H1 (cell line): ENCODE data around the gene CNKSR2. TPM values are rescaled to one million over a fixed set of nuclear protein-coding genes. Genes with fewer than 3 reads are reported as not detected.
"Not testable (repeated sequence)": the region's sequence is repeated elsewhere in the genome, so short reads cannot be mapped to it uniquely, and the experiment has no call there.

Experiments
- CTCF ChIA-PET: fragments of 300-600 bp; sonication (Branson Sonifier 250); formaldehyde crosslinking; loops from one replicate; lab custom pipeline; 2021; ENCODE audit not compliant: partially characterized antibody; lab: Charles Lee
- POLR2A ChIA-PET: fragments of 300-600 bp; sonication (Branson Sonifier 250); formaldehyde crosslinking; loops from one replicate; lab custom pipeline; 2021; ENCODE audit warnings: inconsistent platforms; ENCODE audit not compliant: partially characterized antibody; lab: Charles Lee
- DNase-seq, 2 experiments: peaks; one replicate each; pipeline versions ENCODE4 v3.0.0 to v3.0.0-alpha.2; 2010 to 2022; ENCODE audit warnings: low spot score in 2 of 2, low read depth in 1 of 2, mixed read lengths in 1 of 2
- FAIRE-seq: peaks from 2 replicates; lab custom pipeline; 2011; peaks lifted over from hg19 to GRCh38; lab: Jason Lieb, UNC
- H2AFZ ChIP-seq: 2 replicates; pipeline ENCODE4 v1.8.1; 2012; ENCODE audit warnings: low read length, inconsistent platforms
- H2AK5ac ChIP-seq: 2 replicates; pipeline ENCODE4 v1.6.1; 2013; ENCODE audit warnings: low read depth, low read length
- H2BK120ac ChIP-seq: replicated peaks from 2 replicates; pipeline ENCODE3; 2013; ENCODE audit warnings: low read depth, low read length, inconsistent platforms
- H2BK12ac ChIP-seq: 2 replicates; pipeline ENCODE4 v1.6.1; 2013; ENCODE audit warnings: low read depth, low read length
- H2BK15ac ChIP-seq: 2 replicates; pipeline ENCODE4 v1.6.1; 2013; ENCODE audit warnings: low read length
- H2BK20ac ChIP-seq: 2 replicates; pipeline ENCODE4 v1.6.1; 2013; ENCODE audit warnings: low read length
- H2BK5ac ChIP-seq: 2 replicates; pipeline ENCODE4 v1.6.1; 2013; ENCODE audit warnings: low read depth, low read length
- H3K14ac ChIP-seq: 2 replicates; pipeline ENCODE4 v1.6.1; 2013; ENCODE audit warnings: inconsistent platforms; ENCODE audit not compliant: insufficient read length
- H3K18ac ChIP-seq: 2 replicates; pipeline ENCODE4 v1.6.1; 2013; ENCODE audit warnings: low read length; ENCODE audit errors: extremely low read depth
- H3K23ac ChIP-seq: 2 replicates; pipeline ENCODE4 v1.6.1; 2013; ENCODE audit warnings: inconsistent platforms; ENCODE audit not compliant: insufficient read length
- H3K23me2 ChIP-seq: 2 replicates; pipeline ENCODE4 v1.6.1; 2013; ENCODE audit warnings: low read depth, low read length
- H3K27ac ChIP-seq: 2 replicates; pipeline ENCODE4 v1.6.1; 2011; ENCODE audit warnings: low read depth, low read length, inconsistent platforms
- H3K27me3 ChIP-seq, 4 experiments: replicated peaks in 1 of 4; 1 replicate in 1 of 4; 2 replicates in 3 of 4; pipeline versions ENCODE4 v1.6.1 to v1.8.1; 2011 to 2013; ENCODE audit warnings: low read length in 3 of 4, mild to moderate bottlenecking in 3 of 4, inconsistent platforms in 2 of 4, mixed read lengths in 2 of 4, moderate library complexity in 1 of 4; ENCODE audit not compliant: control insufficient read depth in 3 of 4, insufficient read depth in 3 of 4; ENCODE audit errors: extremely low read depth in 1 of 4
- H3K36me3 ChIP-seq, 4 experiments: 2 replicates each; pipeline versions ENCODE4 v1.6.1 to v1.8.1; 2011 to 2013; ENCODE audit warnings: mild to moderate bottlenecking in 4 of 4, low read length in 3 of 4, moderate library complexity in 2 of 4, control low read depth in 1 of 4, inconsistent platforms in 1 of 4; ENCODE audit not compliant: insufficient read depth in 4 of 4, control insufficient read depth in 2 of 4
- H3K4ac ChIP-seq: replicated peaks from 2 replicates; pipeline ENCODE3; 2013; ENCODE audit warnings: low read length, low read depth, mixed read lengths, inconsistent platforms; ENCODE audit not compliant: insufficient read length
- H3K4me1 ChIP-seq, 4 experiments: replicated peaks in 1 of 4; 1 replicate in 1 of 4; 2 replicates in 3 of 4; pipeline versions ENCODE4 v1.6.1 to v1.8.1; 2011 to 2013; ENCODE audit warnings: low read length in 3 of 4, inconsistent platforms in 2 of 4, mixed read lengths in 1 of 4; ENCODE audit not compliant: insufficient read depth in 4 of 4, control insufficient read depth in 3 of 4
- H3K4me2 ChIP-seq, 2 experiments: 2 replicates each; pipeline versions ENCODE4 v1.6.1 to v1.8.1; 2011 to 2013; ENCODE audit warnings: low read depth in 2 of 2, low read length in 2 of 2, control low read depth in 1 of 2, inconsistent platforms in 1 of 2, mild to moderate bottlenecking in 1 of 2; ENCODE audit not compliant: insufficient read depth in 1 of 2
- H3K4me3 ChIP-seq, 4 experiments: fragments of 200-600, 300-600 bp in 1 of 4; sonication (generic), shearing (Covaris generic), sonication (Bioruptor Twin) in 1 of 4; 2 replicates each; pipeline versions ENCODE4 v1.5.1 to v1.8.1; 2011 to 2016; ENCODE audit warnings: low read length in 4 of 4, low read depth in 3 of 4, control low read depth in 2 of 4, inconsistent platforms in 2 of 4, mild to moderate bottlenecking in 2 of 4, mixed read lengths in 1 of 4, moderate library complexity in 1 of 4; ENCODE audit not compliant: insufficient read depth in 2 of 4; ENCODE audit errors: extremely low read depth in 1 of 4
- H3K56ac ChIP-seq: replicated peaks from 2 replicates; pipeline ENCODE3; 2013; ENCODE audit warnings: low read depth, mild to moderate bottlenecking, mixed read lengths, low read length, inconsistent platforms; ENCODE audit not compliant: insufficient read length
- H3K79me1 ChIP-seq: 2 replicates; pipeline ENCODE4 v1.6.1; 2013; ENCODE audit warnings: low read depth, low read length, control low read depth
- H3K79me2 ChIP-seq, 2 experiments: 2 replicates each; pipeline versions ENCODE4 v1.6.1 to v1.8.1; 2012 to 2013; ENCODE audit warnings: low read length in 2 of 2, mild to moderate bottlenecking in 2 of 2, inconsistent platforms in 1 of 2; ENCODE audit not compliant: insufficient read depth in 2 of 2, control insufficient read depth in 1 of 2
- H3K9ac ChIP-seq, 4 experiments: replicated peaks in 1 of 4; 1 replicate in 1 of 4; 2 replicates in 3 of 4; pipeline versions ENCODE4 v1.6.1 to v1.8.1; 2011 to 2013; ENCODE audit warnings: low read depth in 3 of 4, low read length in 3 of 4, control low read depth in 2 of 4, mild to moderate bottlenecking in 2 of 4, moderate library complexity in 2 of 4, inconsistent platforms in 1 of 4; ENCODE audit errors: extremely low read depth in 1 of 4
- H3K9me3 ChIP-seq, 2 experiments: 2 replicates each; pipeline versions ENCODE4 v1.6.1 to v1.8.1; 2012 to 2013; ENCODE audit warnings: mild to moderate bottlenecking in 2 of 2, moderate library complexity in 2 of 2, control low read depth in 1 of 2, inconsistent platforms in 1 of 2, low read depth in 1 of 2, low read length in 1 of 2, mixed read lengths in 1 of 2; ENCODE audit not compliant: insufficient read depth in 2 of 2
- H4K20me1 ChIP-seq, 2 experiments: replicated peaks in 1 of 2; 2 replicates each; pipeline versions ENCODE3 to v1.8.1; 2011 to 2013; ENCODE audit warnings: inconsistent platforms in 2 of 2, low read length in 2 of 2, mild to moderate bottlenecking in 1 of 2; ENCODE audit not compliant: insufficient read depth in 2 of 2, control insufficient read depth in 1 of 2
- H4K5ac ChIP-seq: 2 replicates; pipeline ENCODE4 v1.6.1; 2013; ENCODE audit warnings: low read length, low read depth, mixed read lengths, inconsistent platforms; ENCODE audit not compliant: insufficient read length
- H4K8ac ChIP-seq: 2 replicates; pipeline ENCODE4 v1.8.0; 2013; ENCODE audit warnings: mild to moderate bottlenecking, moderate library complexity, low read length, inconsistent platforms; ENCODE audit not compliant: insufficient read depth; ENCODE audit errors: extremely low read depth
- H4K91ac ChIP-seq: replicated peaks from 2 replicates; pipeline ENCODE3; 2013; ENCODE audit warnings: low read length, mixed read lengths, inconsistent platforms; ENCODE audit not compliant: insufficient read length
- NRF1 ChIP-seq: IDR thresholded peaks from 2 replicates; pipeline ENCODE4 v1.6.1; 2011; ENCODE audit warnings: mild to moderate bottlenecking, low read depth, low read length, improper control_type of control experiment
- WGBS, 2 experiments: shearing (Covaris generic) in 1 of 2; methylation state at CpG; one replicate each; pipeline versions ENCODE4 v1.1.6 to v1.1.7; 2013 to 2015; ENCODE audit warnings: low lambda C conversion rate in 2 of 2, mixed read lengths in 2 of 2, inconsistent platforms in 1 of 2, low coverage in 1 of 2, missing lambda C conversion rate in 1 of 2; ENCODE audit not compliant: insufficient replicate concordance in 2 of 2, insufficient coverage in 1 of 2, insufficient read length in 1 of 2; ENCODE audit errors: extremely low coverage in 1 of 2, missing lambda C conversion rate in 1 of 2; 5-methylcytosine and 5-hydroxymethylcytosine counted together
- polyA plus RNA-seq, 7 experiments: library from polyadenylated mRNA; depleted of rRNA in 3 of 7; stranded (reverse) in 5 of 7; unstranded in 2 of 7; fragments of >200 nt in 5 of 7; fragments of 200-250 nt in 2 of 7; gene quantifications; 1 replicate in 5 of 7; 2 replicates in 1 of 7; 4 replicates in 1 of 7; pipeline versions ENCODE4 v1.2.1 to v1.2.3, GENCODE V29; 2011 to 2013; ENCODE audit warnings: missing spikeins in 2 of 7, mixed read lengths in 2 of 7
- total RNA-seq: library from RNA; stranded (reverse); fragmentation: NEBNext Ultra II Directional; extraction: Animal tissue kit (Norgen Biotek cat#: 25700); gene quantifications from 2 replicates; pipeline ENCODE4 v1.2.1, GENCODE V29; 2021

Gene CNKSR2
- total and polyA plus RNA-seq, 2 of the 8 experiments (the other 6 are each of a cell fraction or from before 2014, with no cell fraction given) = 5.5 to 16.3 TPM

GRCh38 chrX:21529771-21530170 is 155.6 kb downstream of the CNKSR2 start (continued):
- TF ChIP-seq NRF1 = no peak
- TF ChIP-seq, all 59 proteins: peak for 0

- H3K9me3 ChIP-seq, H3K4me3 ChIP-seq, H4K20me1 ChIP-seq, H3K23me2 ChIP-seq, H3K79me2 ChIP-seq, H3K4me1 ChIP-seq, H2AFZ ChIP-seq, H4K91ac ChIP-seq, H3K4ac ChIP-seq, H3K56ac ChIP-seq, H3K36me3 ChIP-seq, H2AK5ac ChIP-seq, H2BK120ac ChIP-seq, H3K18ac ChIP-seq, H3K4me2 ChIP-seq, DNase-seq, H3K14ac ChIP-seq, POLR2A ChIA-PET, FAIRE-seq, CTCF ChIA-PET, H2BK5ac ChIP-seq, H2BK12ac ChIP-seq, H4K8ac ChIP-seq, H3K27me3 ChIP-seq, H3K27ac ChIP-seq, H4K5ac ChIP-seq, H3K9ac ChIP-seq, H2BK20ac ChIP-seq, H3K23ac ChIP-seq, H2BK15ac ChIP-seq, H3K79me1 ChIP-seq: not testable (repeated sequence)
- WGBS, 2 experiments = 100% methylated on average over 5 of the region's 10 CpGs; no CpG with 5 or more reads in 1 of the 2 experiments
These were observed 170.4 kb downstream of the CNKSR2 start for GRCh38 chrX:21544642-21545041.
